GM21825 (cell line): ENCODE data around the gene ANXA4.
"Not testable (repeated sequence)": the region's sequence is repeated elsewhere in the genome, so short reads cannot be mapped to it uniquely, and the experiment has no call there.

Source experiments
- ATAC-seq: cut with Tn5 transposase; IDR thresholded peaks from one replicate; pipeline ENCODE4 v1.9.1; 2021; ENCODE audit warnings: mild to moderate bottlenecking, moderate library complexity; ENCODE audit not compliant: unreplicated experiment

The ANXA4 gene

DNA sequence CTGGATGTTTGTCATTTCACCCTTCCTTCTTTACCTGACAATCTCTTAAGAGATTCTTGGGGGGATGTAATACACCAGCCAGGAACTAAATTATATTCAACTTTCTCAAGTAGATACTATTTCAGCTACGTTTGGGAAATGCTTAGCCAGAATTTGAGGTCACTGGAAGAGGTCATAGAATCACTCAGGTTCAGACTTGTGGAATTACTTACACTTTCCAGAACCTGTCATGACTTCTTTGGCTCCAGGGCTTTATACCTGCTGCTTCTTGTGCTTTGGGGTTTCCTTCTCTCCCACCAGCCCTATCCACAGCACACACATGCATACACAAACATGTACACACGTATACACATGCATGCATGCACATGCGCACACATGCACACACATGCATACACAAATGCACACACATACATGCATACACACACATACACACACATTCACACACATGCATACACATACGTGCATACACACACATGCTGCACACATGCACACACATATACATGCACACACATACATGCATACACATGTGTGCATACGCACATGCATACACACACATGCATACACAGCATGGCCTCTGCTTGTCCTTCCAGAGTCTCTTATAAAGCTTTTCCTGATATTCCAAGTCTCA, 23.5 kb upstream of the ANXA4 start:
- no peak for ATAC-seq

DNA sequence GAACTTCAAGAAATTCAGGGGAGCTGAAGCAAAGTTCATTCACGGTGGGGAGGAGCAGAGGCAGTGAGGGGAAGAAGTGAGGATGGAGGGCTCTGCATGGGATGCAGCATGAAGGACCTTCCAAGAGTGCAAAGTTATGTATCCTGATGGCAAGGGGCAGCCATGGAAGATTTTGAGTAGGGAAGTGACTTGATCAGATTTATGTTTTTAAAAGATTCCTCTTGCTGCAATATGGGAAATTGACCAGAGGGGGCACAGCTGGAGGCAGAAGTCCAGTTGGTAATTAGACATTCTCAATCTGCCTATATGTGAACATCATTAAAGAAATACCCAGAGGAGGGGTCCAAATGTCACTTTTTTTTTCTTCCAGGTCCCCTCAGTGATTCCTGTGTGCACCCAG, 21.5 kb upstream of the ANXA4 start:
- ATAC-seq = no peak

DNA sequence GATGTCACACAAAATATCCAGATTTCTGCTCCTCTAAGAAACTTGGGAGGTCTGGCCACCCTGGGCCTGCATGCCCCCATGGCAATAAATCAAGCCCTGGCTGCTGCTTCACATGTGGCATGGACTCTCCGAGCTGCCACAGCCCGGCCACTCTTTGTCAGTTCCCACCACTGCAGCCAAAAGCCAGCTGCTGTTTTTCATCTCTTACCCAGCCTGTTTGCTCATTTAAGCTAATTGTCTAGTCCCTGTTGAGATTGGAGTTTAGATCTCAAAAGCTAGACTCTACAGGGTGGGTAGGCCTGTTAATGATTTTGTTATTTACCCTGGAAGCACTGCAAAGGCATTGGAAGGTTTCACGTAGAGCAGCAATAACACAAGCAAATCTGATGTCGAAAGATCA, 20.9 kb upstream of the ANXA4 start:
- no peak for ATAC-seq

DNA sequence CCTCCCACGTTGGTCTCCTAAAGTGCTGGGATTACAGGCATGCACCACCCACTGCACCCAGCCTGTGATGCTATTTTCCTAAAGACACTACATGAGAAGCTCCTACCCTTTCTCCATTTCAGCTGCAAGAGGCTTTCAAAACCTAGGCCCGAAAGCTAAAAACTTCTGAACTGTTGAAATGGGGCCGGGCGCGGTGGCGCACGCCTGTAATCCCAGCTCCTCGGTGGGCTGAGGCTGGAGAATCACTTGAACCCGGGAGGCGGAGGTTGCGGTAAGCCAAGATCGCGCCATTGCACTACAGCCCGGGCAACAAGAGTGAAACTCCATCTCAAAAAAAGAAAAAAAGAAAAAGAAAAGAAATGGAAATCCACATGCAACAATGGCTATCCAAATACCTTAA, 18.1 kb upstream of the ANXA4 start:
- ATAC-seq = no peak

DNA sequence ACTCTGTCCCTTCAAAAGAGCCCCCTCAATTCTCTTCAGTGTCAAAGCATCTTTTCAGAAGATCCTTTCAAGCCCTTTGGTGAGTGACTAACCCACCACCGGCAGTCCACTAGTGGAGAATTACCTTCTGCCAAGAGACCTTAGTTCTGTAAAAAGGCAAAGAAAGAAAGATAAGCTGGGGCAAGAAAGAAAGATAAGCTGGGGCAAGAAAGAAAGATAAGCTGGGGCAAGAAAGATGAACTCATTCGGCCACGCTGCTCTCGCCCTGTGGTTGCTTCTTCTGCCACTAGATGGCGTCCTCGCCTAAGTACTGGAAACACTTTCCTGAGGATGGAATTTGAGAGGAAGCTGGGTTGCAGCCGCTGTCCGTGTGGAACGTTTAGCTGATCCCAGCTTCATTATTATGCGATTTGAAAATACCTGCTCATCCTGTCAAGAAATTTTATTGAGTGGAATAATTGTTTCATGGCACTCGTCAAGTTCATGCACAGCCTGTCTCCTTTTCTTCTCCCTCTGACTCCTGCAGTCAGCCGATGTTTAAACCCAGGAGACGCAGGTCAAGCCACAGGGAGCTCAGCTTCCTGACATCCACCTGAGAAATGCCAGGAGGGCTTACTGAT, 17.3 kb upstream of the ANXA4 start:
- peak; percentile 76 for ATAC-seq

DNA sequence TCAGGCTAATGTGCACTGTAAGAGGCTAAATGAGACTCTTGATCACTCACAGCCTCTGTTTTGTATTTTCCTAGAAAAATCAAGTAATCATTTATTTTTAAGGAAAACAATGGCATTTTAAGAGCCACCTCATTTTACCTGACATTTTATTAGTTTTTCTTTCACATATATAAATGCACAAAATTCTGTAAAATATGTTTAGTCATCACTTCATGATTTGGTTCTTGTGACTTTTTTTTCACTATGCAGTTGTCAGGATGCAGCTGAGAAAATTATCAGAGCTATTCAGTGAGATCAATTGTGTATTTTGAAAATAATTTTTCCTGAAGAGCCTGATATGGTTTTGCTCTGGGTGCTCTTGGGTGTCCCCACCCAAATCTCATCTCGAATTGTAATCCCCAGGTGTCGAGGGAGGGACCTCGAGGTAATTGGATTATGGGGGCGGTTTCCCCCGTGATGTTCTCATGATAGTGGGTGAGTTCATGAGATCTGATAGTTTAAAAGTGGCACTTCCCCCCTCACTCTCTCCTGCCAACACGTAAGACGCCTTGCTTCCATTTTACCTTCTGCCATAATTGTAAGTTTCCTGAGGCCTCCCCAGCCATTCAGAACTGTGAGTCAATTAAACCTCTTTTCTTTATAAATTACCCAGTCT, 16.1 kb upstream of the ANXA4 start:
- no peak for ATAC-seq

DNA sequence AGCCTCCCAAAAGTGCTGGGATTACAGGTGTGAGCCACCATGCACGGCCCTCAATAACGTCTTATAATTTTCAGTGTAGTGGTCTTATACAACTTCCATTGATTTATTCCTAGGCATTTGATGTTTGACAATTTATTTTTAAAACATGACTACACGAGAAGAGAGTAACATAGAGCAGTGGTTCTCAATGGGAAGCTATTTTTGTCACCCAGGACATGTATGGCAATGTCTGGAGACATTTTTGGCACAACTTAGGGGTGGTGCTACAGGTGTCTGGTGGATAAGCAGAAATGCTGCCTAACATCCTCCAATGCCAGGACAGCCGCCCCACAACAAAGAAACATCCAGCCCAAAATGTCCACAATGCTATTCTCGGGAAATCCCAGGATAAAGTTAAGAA, 12.7 kb upstream of the ANXA4 start:
- no peak for ATAC-seq

DNA sequence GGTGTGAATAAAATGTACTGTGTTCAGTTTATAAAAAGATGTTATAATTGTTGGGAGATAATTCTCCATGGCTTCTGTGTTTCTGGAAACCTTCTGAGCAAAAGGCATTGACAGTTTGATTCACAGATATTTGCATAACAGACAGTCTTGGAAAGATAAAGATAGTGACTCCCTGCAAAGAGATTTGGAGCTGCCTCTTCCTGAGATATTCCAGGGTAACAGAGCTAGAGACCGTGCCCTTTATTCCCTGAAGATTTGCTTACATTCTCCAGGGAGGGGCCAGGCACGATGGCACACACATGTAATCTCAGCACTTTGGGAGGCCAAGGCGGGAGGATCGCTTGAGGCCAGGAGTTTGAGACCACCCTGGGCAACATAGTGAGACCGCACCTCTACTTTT, 12.2 kb upstream of the ANXA4 start:
- no peak for ATAC-seq

DNA sequence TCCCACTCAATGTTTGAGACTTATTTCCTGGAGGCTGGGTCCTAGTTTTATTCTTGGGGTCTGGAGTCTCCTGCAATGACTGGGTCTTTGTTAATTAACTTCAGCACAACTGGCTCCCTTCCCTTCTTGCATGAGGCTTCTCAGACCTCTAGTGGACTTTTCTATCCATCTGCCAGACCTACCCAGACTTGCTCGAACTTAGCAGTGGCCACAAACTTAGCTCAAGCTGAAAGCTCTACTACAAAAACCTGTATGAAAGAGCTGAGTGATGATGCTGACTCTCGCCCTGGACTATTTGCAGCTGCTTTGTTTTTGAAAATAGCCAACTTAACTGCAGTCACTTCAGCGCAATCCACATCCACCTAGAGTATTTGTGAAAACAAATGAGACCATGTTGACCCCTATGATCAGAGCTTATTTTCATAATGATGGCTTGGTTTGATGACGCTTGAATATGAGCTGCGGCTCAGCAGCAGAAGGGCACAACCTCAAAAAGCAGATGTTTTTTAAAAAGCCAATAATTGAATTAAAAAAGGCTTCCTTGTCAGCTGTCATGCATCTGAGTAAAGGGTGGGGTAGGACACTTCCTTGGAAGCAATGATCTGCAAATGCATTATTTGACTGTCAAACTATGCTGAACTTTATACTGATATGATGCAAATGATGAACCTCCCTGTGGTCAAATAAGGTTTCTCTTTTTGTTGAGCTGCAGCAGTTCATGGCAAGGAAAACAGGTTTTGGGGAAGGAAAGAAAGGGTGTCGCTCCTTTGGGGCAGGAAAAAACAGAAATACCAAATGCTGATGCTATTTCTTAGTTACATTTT, 10.6 kb upstream of the ANXA4 start:
- no peak for ATAC-seq

DNA sequence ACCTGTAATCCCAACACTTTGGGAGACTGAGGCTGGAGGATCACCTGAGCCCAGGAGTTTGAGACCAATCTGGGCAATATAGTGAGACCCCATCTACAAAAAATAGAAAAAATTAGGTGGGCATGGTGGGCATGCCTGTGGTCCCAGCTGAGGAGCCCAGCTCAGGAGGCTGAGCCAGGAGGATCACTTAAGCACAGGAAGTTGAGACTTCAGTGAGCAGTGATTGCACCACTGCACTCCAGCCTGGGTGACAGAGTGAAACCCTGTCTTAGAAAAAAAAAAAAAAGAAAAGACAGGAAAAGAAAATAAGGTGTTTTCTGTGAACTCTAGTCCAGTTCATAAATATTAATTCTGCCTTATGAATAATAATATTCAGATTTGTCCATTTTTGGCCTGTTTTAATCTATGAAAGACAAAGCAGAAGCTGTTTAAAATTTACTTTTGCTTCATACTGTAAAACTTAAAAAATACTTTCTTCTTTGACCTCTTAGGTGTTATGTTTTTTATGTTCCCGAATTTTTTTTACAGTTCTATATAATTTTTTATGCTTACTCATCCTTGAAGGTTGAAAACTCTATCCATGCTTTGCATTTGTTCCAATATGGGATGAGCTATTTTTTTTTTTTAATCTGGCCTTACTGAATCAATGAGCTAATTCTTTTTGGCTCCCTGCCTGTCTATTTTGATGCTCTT, 8.4 kb upstream of the ANXA4 start:
- no peak for ATAC-seq

DNA sequence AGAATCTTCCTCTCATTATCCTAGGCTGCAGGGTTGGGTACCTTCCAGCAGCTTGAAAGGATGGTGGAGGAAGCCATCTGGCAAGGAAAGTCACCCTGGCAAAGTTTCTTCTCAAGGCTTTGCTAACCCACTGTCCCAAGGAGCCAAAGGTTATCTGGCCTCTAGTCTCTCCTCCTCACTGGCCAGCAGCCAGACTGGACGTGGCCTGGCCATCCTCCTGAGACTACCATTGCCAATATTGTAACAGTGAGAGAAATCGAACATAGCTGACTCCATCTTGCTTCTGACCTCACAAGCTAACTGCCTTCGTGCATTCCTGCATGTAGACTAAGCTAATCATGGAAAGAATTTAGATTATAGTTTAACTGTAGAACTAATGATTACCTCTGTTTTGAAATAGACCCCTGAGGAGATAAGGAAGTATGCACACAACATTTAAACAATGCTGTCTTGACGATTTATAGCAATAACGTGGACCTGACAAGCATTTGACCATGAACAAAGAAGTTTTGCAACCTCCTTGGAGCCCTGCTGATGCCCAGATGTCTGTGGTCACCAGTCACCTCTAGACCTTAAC, 7.8 kb upstream of the ANXA4 start:
- ATAC-seq = no peak

DNA sequence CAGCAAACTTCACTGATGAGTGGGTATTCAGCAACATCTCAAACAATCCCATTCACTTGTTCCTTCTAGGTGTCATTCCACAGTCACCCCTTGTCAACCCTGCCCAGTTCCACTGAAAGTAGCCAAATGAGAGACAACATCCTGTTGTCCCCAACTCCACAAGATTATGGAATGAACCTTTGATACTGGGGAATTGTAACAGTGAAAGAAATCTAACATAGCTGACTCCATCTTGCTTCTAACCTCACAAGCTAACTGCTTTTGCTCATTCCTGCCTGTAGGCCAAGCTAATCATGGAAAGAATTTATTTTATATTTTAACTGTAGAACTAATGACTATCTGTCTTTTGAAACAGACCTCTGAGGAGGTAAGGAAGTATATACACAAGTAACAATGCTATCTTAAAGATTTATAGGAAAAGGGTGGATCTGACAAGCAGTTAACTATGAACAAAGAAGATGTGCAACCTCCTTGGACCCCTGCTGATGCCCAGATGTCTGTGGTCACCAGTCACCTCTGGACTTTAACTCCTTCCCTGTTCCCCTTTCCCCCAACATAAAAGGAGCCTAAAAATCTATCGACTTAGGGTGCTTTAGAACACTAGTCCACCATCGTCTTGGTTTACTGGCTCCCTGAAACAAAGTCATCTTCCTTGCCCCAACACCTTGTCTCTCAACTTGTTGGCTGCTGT, 6.9 kb upstream of the ANXA4 start:
- no peak for ATAC-seq

DNA sequence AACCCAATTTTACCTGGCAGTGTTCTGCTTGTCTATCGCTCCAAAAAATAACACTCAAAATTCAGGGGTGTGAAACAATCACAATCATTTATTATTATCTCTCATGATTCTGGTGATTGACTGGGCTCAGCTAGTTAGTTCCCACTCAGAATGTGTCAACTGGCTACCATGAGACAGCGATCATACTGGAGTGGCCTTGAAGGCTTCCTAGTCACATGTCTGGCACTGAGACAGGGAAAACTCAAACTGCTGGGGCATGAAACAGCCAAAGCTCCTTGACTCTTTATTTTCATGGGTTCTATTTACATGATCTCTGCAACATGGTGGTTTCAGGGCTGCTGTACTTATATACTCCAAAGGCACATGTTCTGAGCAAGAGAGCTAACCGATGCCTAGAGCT, 6.2 kb upstream of the ANXA4 start:
- no peak for ATAC-seq

DNA sequence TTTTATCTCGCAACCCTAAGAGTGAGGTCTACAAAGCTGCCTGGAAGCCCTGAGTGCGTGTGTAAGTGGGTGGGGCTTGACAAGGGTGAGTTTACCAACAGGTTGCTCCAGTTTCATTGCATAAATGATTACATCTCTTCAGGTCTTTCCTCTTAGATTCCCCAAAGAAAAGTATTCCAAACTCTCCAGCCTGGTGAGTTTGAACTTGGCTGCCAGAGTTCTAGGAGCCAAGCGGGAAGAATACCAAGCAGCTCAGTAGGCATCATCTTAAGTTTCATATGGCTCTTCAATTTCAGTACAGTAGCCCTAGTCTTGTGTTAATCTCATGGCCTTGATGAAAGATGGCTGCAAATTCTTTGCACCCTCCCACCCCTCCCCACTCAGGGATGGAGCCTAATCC, 3.8 kb upstream of the ANXA4 start:
- not testable (repeated sequence) for ATAC-seq

DNA sequence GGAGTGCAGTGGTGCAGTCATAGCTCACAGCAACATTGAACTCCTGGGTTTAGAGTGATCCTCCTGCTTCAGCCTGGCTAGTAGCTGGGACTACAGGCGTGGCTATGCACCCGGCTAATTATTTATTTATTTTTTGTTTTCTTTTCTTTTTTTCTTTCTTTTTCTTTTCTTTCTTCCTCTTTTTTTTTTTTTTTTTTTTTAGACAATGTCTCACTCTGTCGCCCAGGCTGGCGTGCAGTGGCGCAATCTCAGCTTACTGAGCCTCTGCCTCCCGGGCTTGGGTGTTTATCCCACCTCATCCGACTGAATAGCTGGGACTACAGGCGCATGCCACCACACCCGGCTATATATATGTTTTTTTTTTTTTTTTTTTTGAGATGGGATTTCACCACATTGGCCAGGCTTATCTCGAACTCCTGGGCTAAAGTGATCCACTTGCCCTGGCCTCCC, 1.4 kb upstream of the ANXA4 start:
- no peak for ATAC-seq

DNA sequence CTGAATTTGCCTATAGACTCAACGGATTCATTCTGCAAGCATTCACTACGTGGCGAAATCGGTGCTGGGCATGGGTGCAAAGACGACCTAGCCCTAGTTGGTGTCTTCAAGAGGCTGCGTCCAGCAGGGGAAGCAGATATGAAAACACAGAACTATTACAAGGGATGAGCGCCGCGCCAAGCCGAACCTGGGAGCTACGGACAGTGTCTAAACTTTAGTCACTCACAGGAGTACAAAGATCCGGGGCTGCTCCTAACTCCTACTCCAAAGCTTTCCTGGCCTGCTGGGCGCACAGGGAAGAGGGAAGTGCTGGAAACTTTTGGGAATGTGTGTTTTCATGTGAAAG, 732 bp upstream of the ANXA4 start:
- ATAC-seq = peak; percentile 37

DNA sequence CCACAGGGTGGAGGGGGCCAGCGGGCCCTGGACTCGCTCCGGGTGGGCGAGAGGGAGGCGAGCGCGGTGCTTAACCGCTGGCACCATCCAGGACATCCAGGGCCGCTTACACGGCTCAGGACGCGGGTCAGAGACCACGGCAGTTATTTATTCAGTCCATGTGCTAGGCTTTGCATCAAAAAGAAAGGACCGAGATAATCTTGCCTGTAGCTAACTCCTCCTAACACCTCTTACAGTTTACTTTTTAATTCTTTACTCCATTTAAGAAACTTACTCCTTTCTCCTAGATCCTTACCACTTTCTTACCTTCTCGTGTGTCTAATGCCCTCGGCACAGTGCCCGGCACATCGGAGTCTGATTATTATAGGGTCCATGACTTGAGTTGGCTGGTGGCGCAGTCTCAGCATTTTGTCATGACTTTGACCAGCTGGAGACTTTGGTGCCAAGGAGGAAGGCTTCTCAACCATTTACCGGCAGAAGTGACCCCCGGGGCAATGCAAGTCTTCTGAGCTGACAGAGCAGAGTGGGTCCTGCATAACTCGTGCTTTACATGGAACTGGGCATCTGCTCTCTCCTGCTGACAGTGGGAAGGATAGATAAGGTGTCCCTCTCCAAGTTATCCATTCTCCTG, 503 bp downstream of the ANXA4 start:
- no peak for ATAC-seq

DNA sequence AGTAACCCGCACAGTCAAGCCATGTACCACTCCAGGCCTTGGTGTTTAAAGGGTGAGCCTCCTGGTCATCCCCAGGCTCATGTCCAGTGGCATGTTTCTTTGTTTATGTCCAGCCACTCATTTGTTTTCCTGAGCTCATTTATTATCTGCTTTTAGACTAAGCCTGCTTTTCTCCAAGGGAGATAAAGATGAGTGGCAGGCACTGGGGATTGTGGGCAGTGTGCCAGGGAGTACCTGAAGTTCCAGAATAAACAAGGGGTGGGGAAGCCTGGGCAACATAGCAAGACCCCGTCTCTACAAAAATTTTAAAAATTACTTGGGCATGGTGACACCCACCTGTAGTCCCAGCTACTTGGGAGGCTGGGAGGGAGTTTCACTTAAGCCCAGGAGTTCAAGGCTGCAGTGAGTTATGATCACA, 1.9 kb downstream of the ANXA4 start:
- no peak for ATAC-seq

DNA sequence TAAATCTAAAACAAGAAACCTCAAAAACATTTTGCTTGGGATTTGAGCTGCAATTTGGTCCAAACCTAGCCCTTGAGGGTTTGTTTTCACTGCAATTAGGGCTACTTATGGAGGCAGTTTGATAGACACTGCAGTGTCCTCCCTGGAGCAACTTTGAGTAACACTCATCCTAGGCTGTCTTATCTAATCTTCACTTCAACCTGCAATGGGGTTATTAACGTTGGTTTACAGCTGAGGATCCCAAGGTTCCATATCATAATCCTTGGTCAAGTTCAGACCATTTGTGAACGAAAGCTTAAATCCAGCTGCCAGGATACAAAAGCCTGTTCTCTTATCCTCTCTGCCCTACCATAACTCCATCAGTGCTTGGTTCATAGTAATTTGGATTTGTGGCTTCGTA, 2.5 kb downstream of the ANXA4 start:
- no peak for ATAC-seq

DNA sequence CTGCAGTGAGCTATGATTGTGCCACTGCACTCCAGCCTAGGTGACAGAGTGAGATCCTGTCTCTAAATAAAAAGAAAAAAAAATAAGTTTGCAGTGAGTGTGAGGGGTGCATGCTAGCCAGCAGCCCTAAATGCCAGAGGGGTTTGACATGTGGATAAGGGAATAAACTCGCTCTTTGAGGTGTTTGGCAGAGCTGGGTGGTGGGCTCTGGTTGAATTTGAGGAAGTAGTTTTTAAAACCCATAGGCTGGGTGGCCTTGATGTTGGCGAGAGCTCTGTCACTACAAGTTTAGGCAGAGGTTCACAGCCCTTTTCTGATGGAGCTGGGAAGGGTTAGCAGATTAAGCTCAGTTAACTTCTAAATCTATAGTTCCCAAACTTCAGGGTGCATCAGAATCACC, 3.1 kb downstream of the ANXA4 start:
- no peak for ATAC-seq
